Measurements from ENCODE around the gene DGKH.

The DGKH gene

GRCh38 chr13:42048342-42048683, at the start of gene DGKH:
Gene DGKH (plus strand): TSS chr13:42048648. CDS start chr13:42048774, 126 bp downstream.
- intact Hi-C loops (cut with DNase I; ENCODE audit: low total_unique reads) = loop anchor here (10.0 kb wide), 1 partner anchor 384 kb away; no protein-coding TSS in a partner anchor
- DNase-seq = no peak
- no peaks in the 10 kb centered on the region for H3K36me3 ChIP-seq

GRCh38 chr13:42000846-42001245, 47.6 kb upstream of the DGKH start:
- H3K9me3 ChIP-seq = no peaks in the 10 kb centered on the region
- no peak for TF ChIP-seq CTCF (IDR thresholded peaks at IDR 0.05)
- no peak overlapping the region for H3K4me3 ChIP-seq
- H3K36me3 ChIP-seq = no peaks in the 10 kb centered on the region
- H3K27me3 ChIP-seq = no peaks in the 10 kb centered on the region
- DNase-seq = no peak
- intact Hi-C loops (cut with DNase I; ENCODE audit: low total_unique reads) = no loop called here
- no peak overlapping the region for H3K27ac ChIP-seq
- H3K4me1 ChIP-seq = no peaks in the 10 kb centered on the region

More at GRCh38 chr13:42048342-42048683, at the start of gene DGKH:
- peak within 1 kb of the TSS; percentile 91 to 93 for H3K4me3 ChIP-seq
- no peaks in the 10 kb centered on the region for H3K9me3 ChIP-seq
- no peak for TF ChIP-seq CTCF (IDR thresholded peaks at IDR 0.05)
- peak within 1 kb of the TSS; percentile 87 to 93 for H3K27ac ChIP-seq
- no peaks in the 10 kb centered on the region for H3K27me3 ChIP-seq
- peaks cover 0 to 18% (median 2%) of the 10 kb centered on the region in 4 donors for H3K4me1 ChIP-seq

- Histone ChIP-seq H3K27ac (no peak overlapping the region), H3K4me1 (no peaks in the 10 kb centered on the region), H3K27me3 (no peaks in the 10 kb centered on the region), H3K4me3 (no peak overlapping the region), H3K9me3 (no peaks in the 10 kb centered on the region), H3K36me3 (no peaks in the 10 kb centered on the region)
- intact Hi-C loops (cut with DNase I; ENCODE audit: low total_unique reads) = no loop called here
- no peak for DNase-seq
- TF ChIP-seq CTCF (IDR thresholded peaks at IDR 0.05) = no peak
Measured at GRCh38 chr13:42001580-42001979, 46.9 kb upstream of the DGKH start.

GRCh38 chr13:42002066-42002465, 46.4 kb upstream of the DGKH start:
- Histone ChIP-seq H3K36me3 (no peaks in the 10 kb centered on the region), H3K4me3 (no peak overlapping the region), H3K4me1 (no peaks in the 10 kb centered on the region), H3K9me3 (no peaks in the 10 kb centered on the region), H3K27me3 (no peaks in the 10 kb centered on the region), H3K27ac (no peak overlapping the region)
- no peak for DNase-seq
- TF ChIP-seq CTCF (IDR thresholded peaks at IDR 0.05) = no peak
- intact Hi-C loops (cut with DNase I; ENCODE audit: low total_unique reads) = no loop called here

- Histone ChIP-seq H3K27ac (no peak overlapping the region), H3K4me3 (no peak overlapping the region), H3K36me3 (no peaks in the 10 kb centered on the region), H3K4me1 (peaks cover 0 to 9% (median 3%) of the 10 kb centered on the region in 4 donors), H3K27me3 (no peaks in the 10 kb centered on the region), H3K9me3 (no peaks in the 10 kb centered on the region)
- intact Hi-C loops (cut with DNase I; ENCODE audit: low total_unique reads) = no loop called here
- TF ChIP-seq CTCF (IDR thresholded peaks at IDR 0.05) = no peak
- DNase-seq = no peak
Measured at GRCh38 chr13:42007844-42008243, 40.6 kb upstream of the DGKH start.

- Histone ChIP-seq H3K27ac (no peak overlapping the region), H3K36me3 (no peaks in the 10 kb centered on the region), H3K4me3 (no peak overlapping the region), H3K27me3 (no peaks in the 10 kb centered on the region), H3K4me1 (peaks cover 0 to 9% (median 3%) of the 10 kb centered on the region in 4 donors), H3K9me3 (no peaks in the 10 kb centered on the region)
- DNase-seq = no peak
- intact Hi-C loops (cut with DNase I; ENCODE audit: low total_unique reads) = no loop called here
- no peak for TF ChIP-seq CTCF (IDR thresholded peaks at IDR 0.05)
Measured at GRCh38 chr13:42009057-42009456, 39.4 kb upstream of the DGKH start.

Measured in tibial artery (tissue), 4 donors.